ENCODE measurements around the gene ANKH.

Gene ANKH

GRCh38 chr5:14781106-14781505 lies 90.5 kb downstream of the ANKH start:
- TF ChIP-seq EGR1 (IDR thresholded peaks at IDR 0.05) = peak; percentile 58; the same call in 1 of the 2 replicates
- no peak for TF ChIP-seq REST (IDR thresholded peaks at IDR 0.05; ENCODE audit: low read depth)

- no peak for TF ChIP-seq TCF12 (IDR thresholded peaks at IDR 0.05; ENCODE audit: low read depth)
- no peak for TF ChIP-seq NFIC (IDR thresholded peaks at IDR 0.05)
- no peak for TF ChIP-seq EGR1 (IDR thresholded peaks at IDR 0.05)
- no peak for TF ChIP-seq REST (IDR thresholded peaks at IDR 0.05; ENCODE audit: low read depth)
- TF ChIP-seq MAX (IDR thresholded peaks at IDR 0.05) = no peak
- no peak for TF ChIP-seq ZBTB7A (IDR thresholded peaks at IDR 0.05; ENCODE audit: low read depth)
- TF ChIP-seq TAF1 (IDR thresholded peaks at IDR 0.05; ENCODE audit: low read depth) = no peak
- no peak for TF ChIP-seq CEBPB (IDR thresholded peaks at IDR 0.05)
- no peak for TF ChIP-seq FOXM1 (IDR thresholded peaks at IDR 0.05; ENCODE audit: borderline replicate concordance, low read depth)
- TF ChIP-seq RAD21 (IDR thresholded peaks at IDR 0.05; ENCODE audit: low read depth) = no peak
Observed at GRCh38 chr5:14779975-14780374, 91.6 kb downstream of the ANKH start.

DNA sequence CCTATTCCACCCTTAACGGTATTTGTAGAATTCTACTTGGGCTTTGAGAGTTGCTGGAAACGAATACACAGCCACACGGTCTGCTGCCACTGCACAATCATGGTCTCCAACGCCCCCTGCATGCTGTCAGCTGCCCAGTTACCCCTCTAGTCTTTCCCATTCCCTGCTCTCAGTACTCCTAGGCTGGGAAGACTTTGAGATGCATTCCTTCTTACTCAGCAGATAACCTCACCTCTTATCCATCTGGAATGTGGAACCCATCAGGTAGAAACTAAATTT lies 92.8 kb downstream of the ANKH start:
- TF ChIP-seq REST (IDR thresholded peaks at IDR 0.05; ENCODE audit: low read depth) (no peak), YY1 (IDR thresholded peaks at IDR 0.05; ENCODE audit: low read depth) (no peak), TEAD4 (IDR thresholded peaks at IDR 0.05) (no peak), FOXM1 (IDR thresholded peaks at IDR 0.05; ENCODE audit: borderline replicate concordance, low read depth) (no peak), CREB1 (IDR thresholded peaks at IDR 0.05; ENCODE audit: low read depth) (no peak), CEBPB (IDR thresholded peaks at IDR 0.05) (no peak), EGR1 (IDR thresholded peaks at IDR 0.05) (no peak), NFIC (IDR thresholded peaks at IDR 0.05) (no peak), TCF12 (IDR thresholded peaks at IDR 0.05; ENCODE audit: low read depth) (no peak), RAD21 (IDR thresholded peaks at IDR 0.05; ENCODE audit: low read depth) (no peak), TAF1 (IDR thresholded peaks at IDR 0.05; ENCODE audit: low read depth) (no peak), MAX (IDR thresholded peaks at IDR 0.05) (no peak), EP300 (IDR thresholded peaks at IDR 0.05; ENCODE audit: borderline replicate concordance) (no peak), ZBTB7A (IDR thresholded peaks at IDR 0.05; ENCODE audit: low read depth) (no peak)
- TF ChIP-seq, protein P1, sequence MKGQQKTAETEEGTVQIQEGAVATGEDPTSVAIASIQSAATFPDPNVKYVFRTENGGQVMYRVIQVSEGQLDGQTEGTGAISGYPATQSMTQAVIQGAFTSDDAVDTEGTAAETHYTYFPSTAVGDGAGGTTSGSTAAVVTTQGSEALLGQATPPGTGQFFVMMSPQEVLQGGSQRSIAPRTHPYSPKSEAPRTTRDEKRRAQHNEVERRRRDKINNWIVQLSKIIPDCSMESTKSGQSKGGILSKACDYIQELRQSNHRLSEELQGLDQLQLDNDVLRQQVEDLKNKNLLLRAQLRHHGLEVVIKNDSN (IDR thresholded peaks at IDR 0.05) = no peak

DNA sequence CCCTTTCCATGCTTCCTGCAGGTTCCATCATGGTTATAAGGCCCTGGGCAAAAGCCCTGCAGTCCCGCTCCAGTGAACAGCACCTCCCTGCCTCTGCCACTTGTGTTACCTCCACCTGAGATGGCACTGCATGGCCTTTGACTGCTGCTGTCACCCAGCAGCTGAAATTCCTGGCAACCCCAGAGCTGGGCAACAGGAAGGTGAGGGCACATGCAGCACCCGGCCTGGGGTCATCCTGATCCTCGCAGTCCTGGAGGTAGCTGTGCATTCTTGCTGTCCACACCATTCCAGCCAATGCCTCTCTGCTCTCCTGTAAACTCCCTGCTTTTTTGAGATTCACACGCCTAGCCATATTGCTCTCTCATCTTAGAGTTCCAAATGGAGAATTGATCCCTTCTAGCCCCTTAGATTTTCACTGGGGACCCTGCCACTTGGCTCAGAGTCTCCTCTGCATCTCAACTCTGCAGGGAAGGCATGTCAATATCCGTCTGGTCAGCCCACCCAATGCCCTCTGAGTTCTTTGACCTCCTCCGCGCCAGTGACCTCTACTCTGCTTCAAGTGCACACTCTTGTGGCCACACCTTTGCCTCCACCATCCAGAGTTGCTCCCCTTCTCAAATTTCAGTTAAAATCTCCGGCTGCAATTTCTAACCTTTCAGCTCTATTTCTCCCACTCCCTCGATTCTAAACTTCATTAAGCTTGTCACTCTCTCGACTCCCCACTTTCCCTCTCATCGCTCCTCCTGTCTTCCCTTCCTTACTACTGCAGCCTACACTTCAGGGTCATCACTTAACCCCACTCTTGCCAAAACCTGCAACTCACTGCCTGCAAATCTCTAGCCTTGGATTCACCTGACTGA lies 93.4 kb downstream of the ANKH start:
- no peak for TF ChIP-seq TEAD4 (IDR thresholded peaks at IDR 0.05)
- no peak for TF ChIP-seq REST (IDR thresholded peaks at IDR 0.05; ENCODE audit: low read depth)
- no peak for TF ChIP-seq YY1 (IDR thresholded peaks at IDR 0.05; ENCODE audit: low read depth)
- TF ChIP-seq EP300 (IDR thresholded peaks at IDR 0.05; ENCODE audit: borderline replicate concordance) = no peak
- no peak for TF ChIP-seq TCF12 (IDR thresholded peaks at IDR 0.05; ENCODE audit: low read depth)
- TF ChIP-seq EGR1 (IDR thresholded peaks at IDR 0.05) = no peak
- no peak for TF ChIP-seq NFIC (IDR thresholded peaks at IDR 0.05)
- TF ChIP-seq CREB1 (IDR thresholded peaks at IDR 0.05; ENCODE audit: low read depth) = no peak
- no peak for TF ChIP-seq CEBPB (IDR thresholded peaks at IDR 0.05)

Data from Ishikawa (cell line).